A204.1 (cell line): ENCODE data around the gene E2F2.

ENCODE experiments used
- FAIRE-seq: peaks from 2 replicates; lab custom pipeline; 2012; peaks lifted over from hg19 to GRCh38; lab: Jason Lieb, UNC

Gene E2F2

GRCh38 chr1:23562137-23562876, 31.3 kb upstream of the E2F2 start:
- FAIRE-seq, result peak; percentile 86

- FAIRE-seq, result no peak
Observed at GRCh38 chr1:23561813-23562100, 30.7 kb upstream of the E2F2 start.

GRCh38 chr1:23561076-23561812, 30.2 kb upstream of the E2F2 start:
- no peak for FAIRE-seq

GRCh38 chr1:23559985-23560741, 29.1 kb upstream of the E2F2 start:
- FAIRE-seq, result no peak

- peak; percentile 88 for FAIRE-seq
Observed at GRCh38 chr1:23559136-23559984, 28.3 kb upstream of the E2F2 start, which contains the start of gene ID3. Gene ID3 (minus strand): TSS chr1:23559501. CDS start chr1:23559426, 75 bp downstream.

GRCh38 chr1:23558872-23559135, 27.8 kb upstream of the E2F2 start:
- no peak for FAIRE-seq

GRCh38 chr1:23558140-23558871, 27.3 kb upstream of the E2F2 start:
- FAIRE-seq, result no peak

GRCh38 chr1:23557471-23558124, 26.6 kb upstream of the E2F2 start:
- no peak for FAIRE-seq

GRCh38 chr1:23556635-23557470, 25.8 kb upstream of the E2F2 start:
- no peak for FAIRE-seq

GRCh38 chr1:23555986-23556634, 25.1 kb upstream of the E2F2 start:
- no peak for FAIRE-seq

- FAIRE-seq, result no peak
Observed at GRCh38 chr1:23555270-23555985, 24.4 kb upstream of the E2F2 start.

- FAIRE-seq, result no peak
Observed at GRCh38 chr1:23554481-23555269, 23.6 kb upstream of the E2F2 start.

GRCh38 chr1:23554127-23554480, 23.1 kb upstream of the E2F2 start:
- no peak for FAIRE-seq

GRCh38 chr1:23553231-23554126, 22.4 kb upstream of the E2F2 start:
- FAIRE-seq, result no peak

GRCh38 chr1:23551849-23552248, 20.8 kb upstream of the E2F2 start:
- no peak for FAIRE-seq

- FAIRE-seq, result no peak
Observed at GRCh38 chr1:23548704-23549143, 17.7 kb upstream of the E2F2 start.

- no peak for FAIRE-seq
Observed at GRCh38 chr1:23546897-23547584, 16.0 kb upstream of the E2F2 start.
